ENCODE measurements around the gene ADAD2.

DNA sequence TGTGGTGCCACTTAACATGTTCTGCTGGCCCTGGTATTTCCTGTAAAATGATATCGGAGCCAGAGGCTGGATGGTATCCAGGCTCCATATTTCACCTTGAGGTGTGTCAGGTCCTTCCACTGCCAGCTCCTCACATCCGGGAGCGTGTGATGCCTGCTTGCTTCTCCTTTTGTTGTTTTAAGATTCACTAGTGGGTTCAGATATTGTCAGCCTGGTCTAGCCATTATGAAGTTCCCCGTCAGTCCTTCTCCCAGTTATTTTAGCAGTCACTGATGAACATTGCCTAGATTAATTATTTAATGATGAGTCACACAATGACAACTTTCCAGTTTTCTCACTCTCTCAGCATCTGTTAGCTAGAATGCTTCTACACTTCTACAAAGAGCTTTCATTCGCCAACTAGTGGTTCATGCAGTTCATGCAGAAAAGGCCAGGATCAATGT lies 34.6 kb upstream of the ADAD2 start:
- peak; percentile 22 to 29 for TF ChIP-seq CTCF (conservative IDR thresholded peaks at IDR 0.05 in 1 of 2, IDR thresholded peaks at IDR 0.05 in 1 of 2; ENCODE audit: extremely low read depth in 1 of 2, insufficient read depth in 1 of 2, low read depth in 1 of 2, low read length in 2 of 2)
- TF ChIP-seq EZH2 (IDR thresholded peaks at IDR 0.05; ENCODE audit: borderline replicate concordance, low read length): no peak
